ENCODE results near the gene SSH3.

DNA sequence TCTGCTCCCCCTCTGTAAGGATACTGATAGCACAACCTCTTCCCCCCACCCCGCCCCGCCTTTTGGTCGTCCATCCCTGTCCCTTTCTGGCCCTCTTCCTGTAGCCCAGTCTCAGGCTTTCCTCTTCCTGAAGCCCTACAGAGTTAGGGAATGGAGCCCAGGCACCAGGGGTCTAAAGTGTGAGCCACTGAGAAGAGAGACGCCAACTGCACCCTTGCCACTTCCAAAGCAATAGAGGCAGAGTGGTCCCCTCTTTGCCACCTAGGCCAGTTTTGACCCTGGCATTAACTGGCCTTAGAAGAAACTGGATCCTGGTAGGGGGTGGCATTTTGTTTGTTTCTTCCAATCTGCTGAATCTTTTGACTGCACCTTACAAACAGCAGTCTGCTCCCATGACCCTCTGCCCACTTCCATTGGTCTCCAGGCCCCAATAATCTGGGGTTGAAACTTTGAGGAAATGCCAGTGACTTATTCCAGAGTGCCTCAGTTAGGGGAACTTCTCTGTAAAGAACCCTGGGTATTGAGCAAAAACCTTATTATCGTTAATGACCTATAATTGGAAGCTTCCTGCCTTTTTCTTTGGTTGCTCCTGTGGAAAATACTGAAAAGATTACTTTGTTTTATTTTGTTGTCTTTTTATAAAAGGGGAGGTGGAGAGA is 46.7 kb upstream of the SSH3 start:
- TF ChIP-seq POLR2A (IDR thresholded peaks at IDR 0.05) (no peak), EP300 (IDR thresholded peaks at IDR 0.05) (no peak)
- TF ChIP-seq, protein P1, sequence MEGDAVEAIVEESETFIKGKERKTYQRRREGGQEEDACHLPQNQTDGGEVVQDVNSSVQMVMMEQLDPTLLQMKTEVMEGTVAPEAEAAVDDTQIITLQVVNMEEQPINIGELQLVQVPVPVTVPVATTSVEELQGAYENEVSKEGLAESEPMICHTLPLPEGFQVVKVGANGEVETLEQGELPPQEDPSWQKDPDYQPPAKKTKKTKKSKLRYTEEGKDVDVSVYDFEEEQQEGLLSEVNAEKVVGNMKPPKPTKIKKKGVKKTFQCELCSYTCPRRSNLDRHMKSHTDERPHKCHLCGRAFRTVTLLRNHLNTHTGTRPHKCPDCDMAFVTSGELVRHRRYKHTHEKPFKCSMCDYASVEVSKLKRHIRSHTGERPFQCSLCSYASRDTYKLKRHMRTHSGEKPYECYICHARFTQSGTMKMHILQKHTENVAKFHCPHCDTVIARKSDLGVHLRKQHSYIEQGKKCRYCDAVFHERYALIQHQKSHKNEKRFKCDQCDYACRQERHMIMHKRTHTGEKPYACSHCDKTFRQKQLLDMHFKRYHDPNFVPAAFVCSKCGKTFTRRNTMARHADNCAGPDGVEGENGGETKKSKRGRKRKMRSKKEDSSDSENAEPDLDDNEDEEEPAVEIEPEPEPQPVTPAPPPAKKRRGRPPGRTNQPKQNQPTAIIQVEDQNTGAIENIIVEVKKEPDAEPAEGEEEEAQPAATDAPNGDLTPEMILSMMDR (IDR thresholded peaks at IDR 0.05): no peak

Measured in upper lobe of left lung (tissue), 4 donors.